A549 treated with AZD2906 at 1 μM for 4 hours (cell line): Measurements from ENCODE around the gene LSM14A. TPM values are rescaled to one million over a fixed set of nuclear protein-coding genes. Genes with fewer than 3 reads are reported as not detected.

Source experiments
- total RNA-seq: library from RNA; stranded (reverse); fragments of 200-300 nt; extraction: Qiagen RNA extraction; gene quantifications from 5 replicates; pipeline ENCODE4 v1.2.3, GENCODE V29; 2022

The LSM14A gene
- 191 to 334 TPM (median 235 TPM) in 5 replicates for total RNA-seq

GRCh38 chr19:34171877-34172660, at the start of gene LSM14A:
Gene LSM14A, plus strand, starts transcription at chr19:34172504. Its CDS starts 139 bp downstream, at chr19:34172643.

GRCh38 chr19:34254046-34254697, 81.9 kb downstream of the LSM14A start, which contains the start of gene GARRE1:
Gene GARRE1, plus strand, starts transcription at chr19:34254554. Its CDS starts 45,920 bp downstream, at chr19:34300474.

Other genes starting within 250 kb of the LSM14A start
- 10.4 to 13.2 TPM (median 12.6 TPM) in 5 replicates for gene GARRE1, start 82.0 kb downstream of the LSM14A start, total RNA-seq
- 651 to 723 TPM (median 699 TPM) in 5 replicates for gene GPI, start 192.7 kb downstream of the LSM14A start, total RNA-seq
- 26.3 to 37.2 TPM (median 35.5 TPM) in 5 replicates for gene PDCD2L, start 231.9 kb downstream of the LSM14A start, total RNA-seq